Fibroblast of lung (primary cell): ENCODE data around the gene CDH10. TPM values are rescaled to one million over a fixed set of nuclear protein-coding genes. Genes with fewer than 3 reads are reported as not detected.

ENCODE experiments used
- DNase-seq, 2 donors: peaks; one replicate each; pipeline versions ENCODE4 v3.0.0 to v3.0.0-alpha.2; 2010; ENCODE audit warnings: low read depth in 2 of 2
- H2AFZ ChIP-seq: 2 replicates; pipeline ENCODE4 v1.5.1; 2012; ENCODE audit warnings: low read length, control low read depth, inconsistent platforms
- H3K27ac ChIP-seq: 2 replicates; pipeline ENCODE4 v1.5.1; 2011; ENCODE audit warnings: low read length, control low read depth; ENCODE audit not compliant: insufficient read depth
- H3K27me3 ChIP-seq: 2 replicates; pipeline ENCODE4 v1.5.1; 2011; ENCODE audit warnings: mild to moderate bottlenecking, low read length; ENCODE audit not compliant: control insufficient read depth, insufficient read depth
- H3K36me3 ChIP-seq: 2 replicates; pipeline ENCODE4 v1.5.1; 2011; ENCODE audit warnings: low read length; ENCODE audit not compliant: control insufficient read depth, insufficient read depth
- H3K4me1 ChIP-seq: 2 replicates; pipeline ENCODE4 v1.5.1; 2011; ENCODE audit warnings: low read length; ENCODE audit not compliant: control insufficient read depth, insufficient read depth; ENCODE audit errors: extremely low read depth
- H3K4me2 ChIP-seq: 2 replicates; pipeline ENCODE4 v1.5.1; 2011; ENCODE audit warnings: low read length, control low read depth; ENCODE audit not compliant: insufficient read depth; ENCODE audit errors: extremely low read depth
- H3K4me3 ChIP-seq, 4 experiments: fragments of 200-600 bp in 1 of 4; sonication (generic) in 1 of 4; replicated peaks in 1 of 4; 2 replicates each; pipeline ENCODE4 v1.5.1; 2011 to 2016; ENCODE audit warnings: low read length in 4 of 4, low read depth in 3 of 4, mild to moderate bottlenecking in 3 of 4, control low read depth in 2 of 4, inconsistent platforms in 1 of 4, mixed read lengths in 1 of 4; ENCODE audit not compliant: insufficient read depth in 1 of 4; ENCODE audit errors: control extremely low read depth in 1 of 4
- H3K79me2 ChIP-seq: 2 replicates; pipeline ENCODE4 v1.5.1; 2012; ENCODE audit warnings: mild to moderate bottlenecking, low read length, inconsistent platforms; ENCODE audit not compliant: control insufficient read depth, insufficient read depth
- H3K9ac ChIP-seq: 2 replicates; pipeline ENCODE4 v1.5.1; 2011; ENCODE audit warnings: mild to moderate bottlenecking, low read length, control low read depth; ENCODE audit not compliant: insufficient read depth
- H3K9me3 ChIP-seq: 2 replicates; pipeline ENCODE4 v1.5.1; 2012; ENCODE audit warnings: low read depth, low read length; ENCODE audit not compliant: control insufficient read depth, insufficient read depth
- H4K20me1 ChIP-seq: 2 replicates; pipeline ENCODE4 v1.5.1; 2011; ENCODE audit warnings: low read length; ENCODE audit not compliant: control insufficient read depth, insufficient read depth; ENCODE audit errors: extremely low read depth
- EZH2 ChIP-seq: IDR thresholded peaks from 2 replicates; pipeline ENCODE4 v1.5.1; 2012; ENCODE audit warnings: low read length, control low read depth, mild to moderate bottlenecking; ENCODE audit errors: missing control alignments
- polyA plus RNA-seq, 2 donors: library from polyadenylated mRNA; depleted of rRNA in 1 of 2; stranded (reverse) in 1 of 2; unstranded in 1 of 2; fragments of >200 nt; gene quantifications; 2 replicates each; pipeline ENCODE4 v1.2.1, GENCODE V29; 2011 to 2012; ENCODE audit warnings: missing spikeins in 1 of 2
- total RNA-seq: library from RNA; depleted of rRNA; stranded (reverse); fragments of >200 nt; gene quantifications from 2 replicates; pipeline ENCODE4 v1.2.1, GENCODE V29; 2014
- TF ChIP-seq, protein P1 (sequence below), 2 donors: IDR thresholded peaks in 1 of 2; conservative IDR thresholded peaks in 1 of 2; 1 replicate in 1 of 2; 2 replicates in 1 of 2; pipeline ENCODE4 v1.5.1; 2011 to 2012; ENCODE audit warnings: low read length in 2 of 2, control low read depth in 1 of 2, inconsistent platforms in 1 of 2, low read depth in 1 of 2, mild to moderate bottlenecking in 1 of 2

CDH10 gene
- total and polyA plus RNA-seq, 2 donors (not counting 1 experiment from before 2014, with no cell fraction given): 0.09 to 0.17 TPM

DNA sequence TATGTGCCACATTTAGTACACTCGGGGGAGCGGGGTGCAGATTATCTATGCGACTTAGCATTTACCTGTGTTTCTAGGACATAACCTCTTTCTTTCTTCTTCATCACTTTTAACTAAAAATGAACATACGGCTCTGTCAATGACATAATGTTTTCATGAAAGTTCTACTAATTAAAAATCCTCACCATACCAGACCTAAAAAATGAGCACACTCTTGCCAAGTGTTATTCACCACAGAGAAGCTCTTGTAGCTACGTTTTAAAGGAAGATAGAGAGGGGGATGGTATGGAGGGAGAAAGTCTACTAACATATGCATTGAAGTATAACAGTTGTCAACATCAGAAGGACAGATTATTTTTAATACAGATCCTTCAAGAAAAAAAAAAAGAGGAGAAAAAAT is 1.6 kb downstream of the CDH10 start:
- Histone ChIP-seq H3K27me3 (no peaks in the 10 kb centered on the region), H3K27ac (no peak overlapping the region), H3K4me3 (no peak overlapping the region), H3K4me1 (no peaks in the 10 kb centered on the region), H4K20me1 (no peaks in the 10 kb centered on the region), H3K36me3 (no peaks in the 10 kb centered on the region), H3K4me2 (no peak overlapping the region), H3K79me2 (no peaks in the 10 kb centered on the region), H3K9ac (no peak overlapping the region), H2AFZ (no peak overlapping the region), H3K9me3 (no peaks in the 10 kb centered on the region)
- no peak for TF ChIP-seq EZH2
- TF ChIP-seq, protein P1, sequence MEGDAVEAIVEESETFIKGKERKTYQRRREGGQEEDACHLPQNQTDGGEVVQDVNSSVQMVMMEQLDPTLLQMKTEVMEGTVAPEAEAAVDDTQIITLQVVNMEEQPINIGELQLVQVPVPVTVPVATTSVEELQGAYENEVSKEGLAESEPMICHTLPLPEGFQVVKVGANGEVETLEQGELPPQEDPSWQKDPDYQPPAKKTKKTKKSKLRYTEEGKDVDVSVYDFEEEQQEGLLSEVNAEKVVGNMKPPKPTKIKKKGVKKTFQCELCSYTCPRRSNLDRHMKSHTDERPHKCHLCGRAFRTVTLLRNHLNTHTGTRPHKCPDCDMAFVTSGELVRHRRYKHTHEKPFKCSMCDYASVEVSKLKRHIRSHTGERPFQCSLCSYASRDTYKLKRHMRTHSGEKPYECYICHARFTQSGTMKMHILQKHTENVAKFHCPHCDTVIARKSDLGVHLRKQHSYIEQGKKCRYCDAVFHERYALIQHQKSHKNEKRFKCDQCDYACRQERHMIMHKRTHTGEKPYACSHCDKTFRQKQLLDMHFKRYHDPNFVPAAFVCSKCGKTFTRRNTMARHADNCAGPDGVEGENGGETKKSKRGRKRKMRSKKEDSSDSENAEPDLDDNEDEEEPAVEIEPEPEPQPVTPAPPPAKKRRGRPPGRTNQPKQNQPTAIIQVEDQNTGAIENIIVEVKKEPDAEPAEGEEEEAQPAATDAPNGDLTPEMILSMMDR (conservative IDR thresholded peaks at IDR 0.05 in 1 of 2, IDR thresholded peaks at IDR 0.05 in 1 of 2; ENCODE audit: low read depth in 1 of 2, low read length in 2 of 2): no peak
- DNase-seq: peak in 1 of 2 donors; percentile 11

DNA sequence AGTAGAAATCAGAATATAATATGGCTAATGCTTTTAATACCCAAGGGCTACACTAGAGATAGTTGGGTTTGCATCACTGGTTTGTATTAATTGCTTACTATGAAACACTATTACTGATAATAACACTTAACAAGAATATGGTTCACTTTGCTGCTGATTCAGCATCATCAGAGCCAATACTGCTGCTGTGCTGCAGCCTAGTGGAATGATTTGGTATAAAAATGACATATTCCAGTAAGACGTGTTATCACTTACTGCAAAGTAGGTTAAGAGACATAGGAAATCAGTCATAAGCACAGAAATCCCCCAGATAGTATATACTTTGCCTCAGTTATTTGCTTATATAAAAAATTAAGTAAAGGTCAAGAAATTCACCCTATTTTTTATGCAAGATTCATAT is 2.8 kb downstream of the CDH10 start:
- Histone ChIP-seq H3K79me2 (no peaks in the 10 kb centered on the region), H3K9me3 (no peaks in the 10 kb centered on the region), H3K36me3 (no peaks in the 10 kb centered on the region), H3K4me1 (no peaks in the 10 kb centered on the region), H3K4me2 (no peak overlapping the region), H3K4me3 (no peak overlapping the region), H2AFZ (no peak overlapping the region), H4K20me1 (no peaks in the 10 kb centered on the region), H3K9ac (no peak overlapping the region), H3K27ac (no peak overlapping the region), H3K27me3 (no peaks in the 10 kb centered on the region)
- TF ChIP-seq, protein P1 (conservative IDR thresholded peaks at IDR 0.05 in 1 of 2, IDR thresholded peaks at IDR 0.05 in 1 of 2; ENCODE audit: low read depth in 1 of 2, low read length in 2 of 2): peak; percentile 16 to 28
- no peak for TF ChIP-seq EZH2
- DNase-seq: peak; percentile 26 to 38

DNA sequence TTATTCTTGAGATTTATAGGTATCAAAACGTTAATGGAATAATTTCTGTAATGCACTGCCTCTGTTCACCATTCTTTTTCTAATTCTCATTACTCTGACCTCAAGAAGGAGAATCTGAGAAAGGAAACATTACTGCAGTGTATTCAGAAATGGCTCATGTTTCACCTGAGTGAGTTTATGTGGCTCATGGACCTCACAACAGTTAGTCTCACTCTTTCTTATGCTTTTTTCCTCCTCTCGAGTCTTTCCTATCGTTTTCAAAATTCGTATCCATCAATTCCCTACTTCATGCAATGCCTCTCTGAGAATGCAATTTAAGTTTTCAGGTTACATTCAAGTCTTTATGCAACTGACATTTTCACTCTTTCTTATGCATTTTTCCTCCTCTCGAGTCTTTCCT is 9.6 kb downstream of the CDH10 start:
- H3K4me2 ChIP-seq: no peak overlapping the region
- no peak overlapping the region for H3K27ac ChIP-seq
- no peak overlapping the region for H3K4me3 ChIP-seq
- no peak for TF ChIP-seq EZH2
- TF ChIP-seq, protein P1 (conservative IDR thresholded peaks at IDR 0.05 in 1 of 2, IDR thresholded peaks at IDR 0.05 in 1 of 2; ENCODE audit: low read depth in 1 of 2, low read length in 2 of 2): no peak
- H3K79me2 ChIP-seq: no peaks in the 10 kb centered on the region
- no peaks in the 10 kb centered on the region for H3K9me3 ChIP-seq
- H2AFZ ChIP-seq: no peak overlapping the region
- no peak overlapping the region for H3K9ac ChIP-seq
- no peaks in the 10 kb centered on the region for H4K20me1 ChIP-seq
- no peaks in the 10 kb centered on the region for H3K4me1 ChIP-seq
- H3K27me3 ChIP-seq: no peaks in the 10 kb centered on the region
- no peak for DNase-seq
- H3K36me3 ChIP-seq: no peaks in the 10 kb centered on the region
